ENCODE data around the gene ATP23. TPM values are rescaled to one million over a fixed set of nuclear protein-coding genes. Genes with fewer than 3 reads are reported as not detected.

Gene ATP23, protein sequence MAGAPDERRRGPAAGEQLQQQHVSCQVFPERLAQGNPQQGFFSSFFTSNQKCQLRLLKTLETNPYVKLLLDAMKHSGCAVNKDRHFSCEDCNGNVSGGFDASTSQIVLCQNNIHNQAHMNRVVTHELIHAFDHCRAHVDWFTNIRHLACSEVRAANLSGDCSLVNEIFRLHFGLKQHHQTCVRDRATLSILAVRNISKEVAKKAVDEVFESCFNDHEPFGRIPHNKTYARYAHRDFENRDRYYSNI
- 10 to 100 TPM in 2 of 4 donors, 1 to 10 TPM in 2; 3.6 to 18.3 (median 7.9) TPM for total RNA-seq

DNA sequence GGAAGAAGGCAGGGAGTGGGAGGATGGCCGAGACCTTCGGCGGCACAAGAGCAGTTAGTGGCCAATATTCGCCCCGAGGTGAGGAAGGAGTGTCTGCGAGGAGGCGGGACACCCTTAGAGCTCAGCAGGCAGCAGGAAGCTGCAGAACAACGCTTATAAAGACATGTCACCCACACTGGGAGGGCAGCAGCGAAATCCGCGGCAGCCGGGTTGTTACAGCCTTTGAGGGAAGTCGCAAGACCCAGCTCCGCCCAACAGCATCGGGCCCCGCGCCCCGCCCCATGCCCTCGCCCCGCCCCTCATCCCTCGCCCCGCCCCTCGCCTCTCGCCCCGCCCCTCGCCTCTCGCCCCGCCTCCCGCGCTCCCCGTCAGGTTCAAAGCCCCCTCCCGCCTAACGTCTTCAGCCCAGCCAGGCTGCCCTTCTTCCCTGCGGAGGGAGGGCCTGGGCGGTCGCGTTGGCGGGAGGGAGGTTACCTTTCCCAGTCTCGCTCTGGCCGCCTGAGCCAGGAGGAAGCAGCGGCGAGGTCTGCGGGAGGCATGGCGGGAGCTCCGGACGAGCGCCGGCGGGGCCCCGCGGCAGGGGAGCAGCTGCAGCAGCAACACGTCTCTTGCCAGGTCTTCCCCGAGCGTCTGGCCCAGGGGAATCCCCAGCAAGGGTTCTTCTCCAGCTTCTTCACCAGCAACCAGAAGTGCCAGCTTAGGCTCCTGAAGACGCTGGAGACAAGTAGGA lies at the start of gene ATP23:
ATP23 (plus strand) TSS at position 403 of the 730 bp plus-strand sequence; CDS start at position 538, 135 bp downstream.
- TF ChIP-seq, protein P1, sequence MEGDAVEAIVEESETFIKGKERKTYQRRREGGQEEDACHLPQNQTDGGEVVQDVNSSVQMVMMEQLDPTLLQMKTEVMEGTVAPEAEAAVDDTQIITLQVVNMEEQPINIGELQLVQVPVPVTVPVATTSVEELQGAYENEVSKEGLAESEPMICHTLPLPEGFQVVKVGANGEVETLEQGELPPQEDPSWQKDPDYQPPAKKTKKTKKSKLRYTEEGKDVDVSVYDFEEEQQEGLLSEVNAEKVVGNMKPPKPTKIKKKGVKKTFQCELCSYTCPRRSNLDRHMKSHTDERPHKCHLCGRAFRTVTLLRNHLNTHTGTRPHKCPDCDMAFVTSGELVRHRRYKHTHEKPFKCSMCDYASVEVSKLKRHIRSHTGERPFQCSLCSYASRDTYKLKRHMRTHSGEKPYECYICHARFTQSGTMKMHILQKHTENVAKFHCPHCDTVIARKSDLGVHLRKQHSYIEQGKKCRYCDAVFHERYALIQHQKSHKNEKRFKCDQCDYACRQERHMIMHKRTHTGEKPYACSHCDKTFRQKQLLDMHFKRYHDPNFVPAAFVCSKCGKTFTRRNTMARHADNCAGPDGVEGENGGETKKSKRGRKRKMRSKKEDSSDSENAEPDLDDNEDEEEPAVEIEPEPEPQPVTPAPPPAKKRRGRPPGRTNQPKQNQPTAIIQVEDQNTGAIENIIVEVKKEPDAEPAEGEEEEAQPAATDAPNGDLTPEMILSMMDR (IDR thresholded peaks at IDR 0.05): no peak
- DNase-seq (ENCODE audit: low spot score): peak; percentile 59
- ATAC-seq (ENCODE audit: low FRiP score): peak; percentile 95

DNA sequence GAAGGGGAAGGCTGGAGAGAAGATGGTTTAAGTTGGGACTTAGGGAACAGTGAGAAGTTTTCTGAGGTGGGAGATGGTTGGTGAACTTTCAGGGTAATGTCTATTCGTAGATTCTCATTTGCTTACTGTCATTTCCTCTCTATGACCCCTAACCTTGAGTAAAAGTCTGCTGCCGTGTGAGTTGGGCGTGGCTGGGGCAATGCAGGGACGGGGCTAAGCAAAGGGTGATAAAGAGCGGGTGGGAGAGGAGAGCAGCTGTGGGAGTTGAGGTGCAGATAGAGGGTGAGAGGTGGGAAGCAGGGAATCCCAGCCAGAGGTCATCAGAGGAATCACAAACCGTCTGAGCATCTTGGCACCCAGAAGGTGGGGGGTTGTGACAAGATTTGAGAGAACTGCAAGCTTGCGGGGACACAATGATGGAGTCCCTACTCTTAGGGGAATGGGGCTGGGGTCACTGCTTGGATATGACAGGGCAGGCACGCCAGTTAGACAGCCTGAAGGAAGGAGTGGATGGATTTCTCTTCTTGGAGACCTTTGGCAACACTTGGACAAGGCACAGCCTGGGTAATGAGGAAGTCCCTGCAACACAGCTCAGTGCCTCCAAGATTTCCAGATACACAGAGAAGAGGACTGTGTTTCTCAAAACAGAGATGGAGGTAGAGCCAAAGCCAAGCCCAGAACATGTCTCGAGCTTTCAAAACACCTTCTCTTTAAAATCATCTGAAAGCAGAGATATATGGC lies 49.0 kb upstream of the ATP23 start:
- TF ChIP-seq, protein P1 (IDR thresholded peaks at IDR 0.05): no peak
- ATAC-seq (ENCODE audit: low FRiP score) (no peak), DNase-seq (ENCODE audit: low spot score) (no peak)

DNA sequence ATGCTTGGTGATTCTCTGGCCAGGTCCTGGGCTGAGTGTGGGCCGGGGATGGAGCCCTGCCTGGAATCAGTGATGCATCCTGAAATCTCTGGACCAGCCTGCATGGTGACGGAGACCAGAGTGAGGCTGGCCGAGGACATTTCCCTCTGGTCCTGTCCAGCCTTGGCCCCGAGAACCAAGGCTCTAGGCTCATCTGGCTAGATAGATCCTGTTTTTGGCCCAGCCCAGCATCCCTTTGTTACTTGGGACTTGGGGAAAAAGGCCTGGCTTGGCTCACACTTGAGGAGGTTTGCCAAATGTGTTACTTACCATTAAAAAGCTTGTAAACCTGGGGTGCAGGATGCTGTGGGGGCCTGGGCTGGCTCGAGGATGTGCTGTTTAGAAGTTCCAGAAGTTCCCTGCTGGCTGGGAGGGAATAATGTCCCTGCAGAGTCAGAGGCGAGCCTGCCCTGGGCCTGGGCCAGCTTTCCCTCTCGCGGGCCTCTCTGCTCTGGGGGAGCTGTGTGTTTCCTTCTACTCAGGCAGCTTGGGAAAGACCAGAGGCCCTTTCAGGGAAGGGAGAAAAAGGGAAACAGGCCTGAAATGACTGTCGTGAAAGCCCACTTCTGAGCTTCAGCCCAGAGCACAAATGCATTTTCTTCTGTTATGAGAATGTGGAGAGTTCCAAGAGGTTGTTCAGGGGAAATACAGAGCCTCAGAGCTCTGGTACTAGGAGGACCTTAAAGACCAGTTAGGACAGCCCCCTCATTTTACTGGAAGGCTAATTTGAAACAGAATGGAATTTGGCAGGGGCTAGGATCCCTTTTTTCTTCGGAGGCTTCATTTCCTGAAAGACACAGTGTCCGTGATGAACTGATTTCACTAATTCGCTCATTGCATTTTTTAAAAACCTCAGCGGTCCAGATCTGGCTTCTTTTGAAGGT lies 47.7 kb upstream of the ATP23 start:
- peak; percentile 54 for DNase-seq (ENCODE audit: low spot score)
- ATAC-seq (ENCODE audit: low FRiP score): peak; percentile 80
- TF ChIP-seq, protein P1 (IDR thresholded peaks at IDR 0.05): no peak

DNA sequence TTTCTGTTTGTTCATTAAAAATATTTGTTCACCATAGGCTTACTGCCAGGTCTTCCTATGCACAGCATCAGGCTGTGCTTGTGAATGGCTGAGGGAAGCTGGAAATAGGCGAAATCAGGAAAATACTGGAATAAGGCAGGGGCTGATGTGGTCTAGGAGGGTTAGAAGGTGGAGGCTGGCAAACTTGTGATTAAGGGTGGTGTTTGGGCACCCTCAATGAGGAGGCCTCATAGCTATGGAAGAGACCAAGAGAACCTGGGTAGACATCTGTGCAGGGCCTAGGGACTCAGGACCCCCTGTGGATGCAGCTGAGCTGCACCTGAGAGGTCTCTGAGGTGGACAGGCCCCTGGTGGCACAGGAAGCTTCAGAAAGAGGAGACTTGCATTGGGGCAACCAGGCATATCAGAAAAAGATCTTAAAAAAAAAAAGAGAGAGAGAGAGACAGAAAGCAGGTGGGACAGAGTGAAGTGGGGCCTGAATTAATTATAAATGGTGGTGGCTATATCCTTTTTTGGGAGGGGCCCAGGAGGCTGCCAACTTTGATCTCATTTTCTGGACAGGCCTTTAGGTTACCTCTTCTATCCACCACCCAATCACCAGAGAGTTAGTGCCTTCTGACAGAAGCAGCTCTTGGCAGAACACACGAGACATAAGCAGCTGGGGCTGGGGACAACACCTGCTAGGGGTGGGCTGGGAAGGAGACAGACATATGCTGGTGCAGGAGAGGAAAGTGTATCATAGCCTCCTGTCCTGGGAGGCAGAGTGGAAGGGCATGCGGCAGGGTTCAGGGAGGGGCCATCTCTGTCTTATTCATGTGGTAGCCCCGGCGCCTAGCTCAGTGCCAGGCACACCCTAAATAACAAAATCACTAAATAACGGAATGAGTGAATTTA lies 46.7 kb upstream of the ATP23 start:
- DNase-seq (ENCODE audit: low spot score) (no peak), ATAC-seq (ENCODE audit: low FRiP score) (no peak)
- TF ChIP-seq, protein P1 (IDR thresholded peaks at IDR 0.05): no peak

DNA sequence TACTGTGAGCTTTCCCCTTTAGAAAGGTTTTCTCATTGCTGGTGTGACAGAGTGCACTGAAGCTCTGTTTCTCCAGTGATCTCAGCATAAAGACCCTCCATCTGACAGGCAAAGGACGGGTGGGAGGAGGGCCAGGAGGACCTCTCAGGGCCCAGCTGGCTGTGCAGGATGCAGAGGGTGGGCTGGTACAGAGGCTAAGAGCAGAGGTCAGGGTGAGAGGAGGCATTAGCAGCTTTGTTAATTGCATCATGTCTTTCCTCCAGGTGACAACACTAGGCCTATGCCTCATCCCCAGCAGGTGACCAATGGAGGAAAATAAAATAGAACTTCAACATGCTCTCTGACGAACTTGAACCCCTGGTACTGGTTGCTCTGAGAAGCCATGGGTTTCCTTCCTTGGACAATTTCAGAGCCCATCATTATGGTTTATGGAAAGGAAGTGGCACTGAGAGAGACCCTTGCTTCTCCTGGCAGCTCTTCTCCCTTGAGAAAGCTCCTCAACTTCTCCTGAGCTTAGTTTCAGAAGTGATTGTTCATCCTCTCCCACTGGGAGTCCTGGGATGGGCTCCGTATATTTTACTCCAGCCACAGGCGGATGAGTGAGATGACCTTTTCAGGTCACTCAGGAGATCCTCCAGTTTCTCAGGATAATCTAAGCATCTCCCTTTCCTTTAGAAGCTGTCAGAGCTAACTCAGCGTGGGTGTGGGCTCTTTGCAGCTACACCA lies 45.8 kb upstream of the ATP23 start:
- DNase-seq (ENCODE audit: low spot score) (no peak), ATAC-seq (ENCODE audit: low FRiP score) (peak; percentile 8)
- TF ChIP-seq, protein P1 (IDR thresholded peaks at IDR 0.05): no peak
